Left ventricle myocardium superior (tissue), 1 donor: ENCODE data around the gene CCT5. TPM values are rescaled to one million over a fixed set of nuclear protein-coding genes. Genes with fewer than 3 reads are reported as not detected.
A peak's percentile ranks its signal among the peaks of the same experiment; 100 is the strongest.
"Not testable (repeated sequence)": the region's sequence is repeated elsewhere in the genome, so short reads cannot be mapped to it uniquely, and the experiment has no call there.

Experiments used
- ATAC-seq: fragments of 200-7000 bp; cut with Tn5 transposase; one replicate; pipeline ENCODE4 v1.9.1; 2020; ENCODE audit warnings: mild to moderate bottlenecking, moderate library complexity
- DNase-seq: peaks from one replicate; pipeline ENCODE4 v3.0.0-alpha.2; 2020
- intact Hi-C: fragments of 100-400 bp; cut with micrococcal nuclease; formaldehyde crosslinking; loops from one replicate; pipeline ENCODE4 v1.11.0; 2022
- total RNA-seq: library from RNA; stranded (reverse); fragmentation: NEBNext Ultra II Directional; extraction: Animal tissue kit (Norgen Biotek cat#: 25700); gene quantifications from one replicate; pipeline ENCODE4 v1.2.1, GENCODE V29; 2021
- donor health status: DM: no; HTN: yes; CAD: no; lungs with severe emphysema.

The CCT5 gene
- total RNA-seq, 1 donor from 2014 or later: 95.8 TPM

DNA sequence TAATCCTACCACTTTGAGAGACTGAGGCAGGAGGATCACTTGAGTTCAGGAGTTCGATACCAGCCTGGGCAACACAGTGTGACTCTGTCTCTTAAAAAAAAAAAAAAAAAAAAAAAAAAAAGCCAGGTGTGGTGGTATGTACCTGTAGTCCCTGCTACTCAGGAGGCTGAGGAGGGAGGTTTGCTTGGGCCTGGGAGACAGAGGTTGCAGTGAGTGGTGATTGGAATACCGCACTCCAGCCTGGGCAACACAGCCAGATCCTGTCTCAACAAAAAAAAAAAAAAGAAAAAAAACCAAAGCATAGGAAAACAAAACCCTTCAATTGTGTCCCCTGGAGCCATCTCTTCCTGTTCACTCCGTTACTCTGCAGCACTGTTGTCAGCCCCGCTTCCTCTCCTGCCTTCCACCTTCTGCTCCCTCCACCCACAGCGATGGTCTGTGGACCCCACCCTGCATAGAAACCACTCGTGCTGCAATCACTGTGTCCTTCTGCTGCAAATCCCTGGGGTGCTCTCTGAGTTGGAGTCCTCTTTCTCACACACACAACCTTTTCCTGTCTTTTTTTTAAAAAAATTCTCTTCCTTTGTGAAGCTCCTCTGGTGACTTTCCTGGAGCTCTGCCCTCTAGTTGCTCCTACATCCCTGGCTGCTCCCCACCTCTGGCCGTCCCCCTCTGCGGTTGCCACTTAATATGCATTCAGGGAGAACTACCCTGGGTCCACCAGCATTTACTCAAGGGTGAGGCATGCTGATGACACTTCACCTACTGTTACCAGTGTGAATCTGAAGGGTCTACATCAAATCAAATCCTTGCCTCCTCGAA, 22.2 kb downstream of the CCT5 start:
- intact Hi-C loops: no loop called here
- ATAC-seq: no peak
- no peak for DNase-seq

DNA sequence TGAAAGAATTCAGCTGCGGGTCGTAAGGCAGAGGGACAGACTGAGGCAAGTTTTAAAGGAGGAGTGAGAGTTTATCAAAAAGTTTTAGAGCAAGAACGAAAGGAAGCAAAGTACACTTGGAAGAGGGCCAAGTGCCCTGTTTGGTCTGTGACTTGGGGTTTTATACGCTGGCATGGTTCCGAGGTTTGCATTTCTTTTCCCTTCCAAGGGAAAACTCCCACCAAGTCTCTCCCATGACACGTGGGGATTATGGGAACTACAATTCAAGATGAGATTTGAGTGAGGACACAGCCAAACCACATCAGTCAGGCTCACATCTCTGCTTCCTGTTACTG, 22.8 kb downstream of the CCT5 start:
- intact Hi-C loops, DNase-seq, ATAC-seq: not testable (repeated sequence)

DNA sequence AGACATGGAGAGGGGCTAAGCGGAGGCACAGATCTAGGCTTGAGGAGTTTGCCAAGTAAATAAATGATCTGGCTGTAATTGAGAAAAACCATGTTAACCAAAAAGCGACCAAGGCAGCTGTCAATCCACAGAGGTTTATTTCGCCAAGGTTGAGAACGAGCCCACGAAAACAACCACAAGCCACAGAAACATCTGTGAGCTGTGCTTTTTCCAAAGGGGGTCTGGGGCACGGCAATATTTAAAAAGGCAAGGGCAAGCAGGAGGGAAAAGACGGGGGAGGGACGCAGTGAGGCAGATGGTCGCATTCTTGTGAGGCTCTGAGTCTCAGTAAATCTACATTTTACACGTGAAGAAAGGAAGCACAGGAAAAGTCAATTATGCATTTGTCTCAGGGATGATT, 25.4 kb downstream of the CCT5 start:
- ATAC-seq: no peak
- no peak for DNase-seq
- intact Hi-C loops: no loop called here

DNA sequence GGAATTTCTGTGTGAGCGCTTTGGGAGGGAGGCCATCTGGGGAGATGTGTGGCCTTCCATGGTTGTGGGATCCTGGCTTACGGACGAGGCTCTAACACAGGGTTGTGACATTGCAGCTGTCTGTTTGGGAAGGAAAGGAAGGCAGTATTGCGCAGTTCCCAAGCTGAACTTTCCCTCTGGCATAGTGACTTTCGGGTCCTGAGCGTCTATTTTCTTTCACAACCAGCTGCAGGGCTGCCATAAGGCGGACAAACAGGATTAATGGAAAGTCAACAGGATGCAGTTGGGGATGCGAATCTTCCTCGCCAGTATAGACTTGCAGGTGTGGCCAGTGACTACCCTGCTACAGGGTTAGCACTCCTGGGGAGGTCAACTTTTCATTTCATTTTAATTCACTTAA, 25.9 kb downstream of the CCT5 start:
- ATAC-seq (no peak), DNase-seq (no peak)
- intact Hi-C loops: no loop called here

DNA sequence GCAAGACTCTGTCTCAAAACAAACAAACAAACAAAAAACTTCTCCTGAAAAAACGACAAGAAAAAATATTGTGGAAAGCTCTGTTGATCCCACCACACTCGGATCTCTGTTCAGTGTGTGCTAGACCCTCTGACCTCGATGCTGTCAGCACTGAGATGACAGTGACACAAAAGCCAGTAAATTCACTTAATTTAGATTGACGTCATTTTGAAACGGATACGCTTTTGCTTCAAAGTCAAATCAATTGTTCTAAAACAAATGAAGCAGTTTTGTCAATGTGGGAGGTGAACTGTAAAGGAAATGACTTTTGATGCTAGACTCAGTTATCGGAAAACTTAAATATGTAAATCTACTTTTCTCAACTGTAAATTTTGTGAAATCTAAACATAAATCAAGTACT, 26.6 kb downstream of the CCT5 start:
- intact Hi-C loops: no loop called here
- no peak for ATAC-seq
- no peak for DNase-seq

DNA sequence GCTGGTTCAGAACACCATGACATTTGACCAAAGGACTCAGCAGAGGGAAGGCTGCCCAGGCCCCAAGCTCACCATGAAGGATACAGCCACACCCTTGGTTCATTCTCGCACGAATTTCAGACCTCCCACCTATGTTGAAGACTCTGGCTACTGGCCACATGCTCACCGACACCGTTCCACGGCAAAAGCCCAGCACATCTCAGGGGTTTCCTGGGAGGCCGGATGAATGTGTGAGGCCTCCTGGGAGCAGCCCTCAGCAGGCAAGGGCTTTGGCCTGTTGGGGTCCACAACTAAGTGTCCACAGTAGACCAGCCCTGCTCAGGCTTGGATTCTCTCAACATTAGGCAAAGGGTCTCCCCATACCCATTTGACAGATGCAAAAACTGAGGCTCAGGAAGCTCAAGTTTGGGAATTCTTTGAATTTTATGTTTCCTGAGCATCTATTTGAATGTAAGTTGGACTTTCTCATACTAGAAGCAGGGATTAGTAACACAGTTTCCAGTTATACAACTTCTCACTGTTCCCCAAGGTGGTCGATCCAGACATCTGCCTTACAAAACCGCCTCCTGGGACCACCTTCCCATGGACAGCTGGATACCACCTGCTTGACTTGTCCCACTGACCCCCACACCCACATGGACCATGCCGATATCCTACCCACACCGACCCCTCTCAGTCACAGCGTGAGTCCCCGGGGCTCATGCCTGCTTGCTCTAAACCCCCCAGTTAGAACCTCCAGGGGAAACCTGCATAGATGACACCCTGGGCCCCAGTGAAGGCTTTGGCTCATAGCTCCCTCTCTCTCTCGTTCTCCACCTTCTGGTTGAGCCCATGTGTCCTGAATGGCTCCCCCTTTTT, 27.9 kb downstream of the CCT5 start:
- ATAC-seq: no peak
- intact Hi-C loops: no loop called here

DNA sequence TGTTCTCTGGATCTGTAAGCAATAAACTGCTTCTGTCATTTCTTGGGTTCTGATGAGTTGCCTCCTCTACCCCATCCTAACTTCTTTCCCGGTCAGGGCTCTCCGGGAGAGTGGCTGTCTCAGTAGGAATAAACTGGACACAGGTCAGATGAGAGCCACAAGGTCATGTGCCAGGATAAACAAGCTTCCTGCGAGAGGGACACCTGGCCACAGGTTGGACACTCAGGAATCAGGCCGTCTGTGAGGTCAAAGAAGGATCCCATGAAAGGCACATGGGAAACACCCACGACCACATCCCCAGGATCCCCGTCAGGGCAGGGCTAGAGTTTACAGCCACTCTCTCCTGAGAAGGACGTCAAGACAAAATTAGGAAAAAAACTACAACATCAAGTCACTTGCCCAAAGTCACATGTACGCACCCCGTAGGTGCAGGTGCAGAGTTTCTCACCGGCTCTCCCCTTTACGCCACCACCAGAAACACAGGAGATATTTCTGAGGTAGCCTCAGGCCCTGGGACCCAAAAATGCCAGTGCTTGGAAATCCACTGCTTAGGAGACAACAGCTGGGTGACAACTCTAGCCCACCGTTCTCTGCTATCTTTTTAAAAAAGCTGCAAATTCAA, 28.7 kb downstream of the CCT5 start:
- DNase-seq (no peak), ATAC-seq (no peak)
- intact Hi-C loops: no loop called here

More for the DNA sequence above, 27.9 kb downstream of the CCT5 start:
- no peak for DNase-seq

DNA sequence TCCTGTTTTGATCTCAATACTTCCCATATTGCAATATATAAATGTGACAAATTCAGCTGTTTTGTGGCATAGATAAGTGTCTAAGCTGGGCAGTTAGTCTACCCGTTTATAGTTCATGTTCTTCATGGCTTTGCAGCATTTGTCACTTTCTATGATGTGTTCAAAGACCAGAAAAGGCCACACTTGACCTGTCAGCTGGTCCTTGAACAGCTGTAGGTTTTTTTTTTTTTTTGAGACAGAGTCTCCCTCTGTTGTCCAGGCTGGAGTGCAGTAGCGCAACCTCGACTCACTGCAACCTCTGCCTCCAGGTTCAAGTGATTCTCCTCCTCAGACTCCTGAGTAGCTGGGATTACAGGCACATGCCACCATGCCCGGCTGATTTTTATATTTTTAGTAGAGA, 29.2 kb downstream of the CCT5 start:
- intact Hi-C loops: no loop called here
- ATAC-seq (no peak), DNase-seq (no peak)

DNA sequence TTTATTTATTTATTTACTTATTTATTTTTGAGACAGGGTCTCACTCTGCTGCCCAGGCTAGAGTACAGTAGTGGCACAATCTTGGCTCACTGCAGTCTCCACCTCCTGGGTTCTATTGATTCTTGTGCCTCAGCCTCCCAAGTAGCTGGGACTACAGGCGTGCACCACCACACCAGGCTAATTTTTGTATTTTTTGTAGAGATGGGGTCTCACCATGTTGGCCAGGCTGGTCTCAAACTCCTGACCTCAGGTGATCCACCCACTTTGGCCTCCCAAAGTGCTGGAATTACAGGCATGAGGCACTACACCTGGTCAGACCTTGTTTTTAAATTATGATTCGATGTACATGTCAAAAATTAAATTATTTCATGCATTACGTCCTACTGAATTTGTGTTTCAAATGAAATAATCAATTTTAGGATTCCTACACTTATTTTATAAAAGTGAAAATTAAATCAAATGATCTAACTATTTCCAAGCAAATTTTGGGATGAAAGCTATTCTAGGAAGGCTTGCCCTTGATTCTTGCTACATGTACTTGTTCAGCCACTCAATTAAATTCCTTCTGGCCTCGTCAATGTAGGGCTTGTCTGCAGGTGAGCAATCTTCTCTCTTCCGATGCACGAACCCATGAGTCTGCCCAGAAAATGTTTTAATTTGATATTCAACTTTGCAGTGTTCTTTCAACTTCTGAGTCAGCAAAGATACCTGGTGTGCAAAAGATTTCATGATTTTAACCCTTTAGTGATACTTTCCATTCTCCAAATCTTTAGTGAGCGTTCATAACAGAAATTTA, 30.0 kb downstream of the CCT5 start:
- DNase-seq: no peak

DNA sequence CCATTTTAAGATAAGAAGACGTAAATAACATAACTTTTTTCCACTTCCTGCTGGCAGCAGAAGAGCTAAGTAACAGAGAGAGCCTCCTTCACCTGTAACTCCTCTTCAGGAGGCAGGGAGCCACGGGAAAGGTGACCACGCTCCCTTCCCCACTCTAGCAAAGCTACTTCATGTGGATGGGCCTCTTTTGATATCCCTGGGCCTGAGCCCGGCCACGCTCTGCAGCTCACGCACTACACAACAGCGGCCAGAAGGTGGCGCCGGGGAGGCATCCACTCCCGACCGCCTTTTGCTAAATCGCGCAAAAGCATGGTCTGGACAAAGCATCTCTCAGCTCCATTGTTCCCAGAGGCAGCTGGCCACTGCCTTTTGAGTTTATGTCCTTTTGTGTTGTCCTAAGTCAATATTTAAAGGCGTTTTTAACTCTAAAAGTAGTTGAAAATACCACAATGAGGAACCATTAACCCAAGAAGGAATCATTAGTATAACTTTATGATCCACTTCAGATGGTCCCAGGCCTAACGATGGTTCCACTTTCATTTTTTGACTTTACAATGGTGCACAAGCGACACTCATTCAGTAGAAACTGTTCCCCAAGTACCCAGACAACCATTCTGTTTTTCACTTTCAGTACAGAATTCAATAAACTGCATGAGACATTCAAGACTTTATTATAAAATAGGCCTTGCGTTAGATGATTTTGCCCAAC, 34.0 kb downstream of the CCT5 start:
- intact Hi-C loops: loop anchor here (5.0 kb wide), 1 partner anchor 133 kb away; no protein-coding TSS in a partner anchor
- DNase-seq (peak; percentile 91), ATAC-seq (peak; percentile 81)

More for the DNA sequence above, 30.0 kb downstream of the CCT5 start:
- no peak for ATAC-seq
- intact Hi-C loops: loop anchor here (5.0 kb wide), 1 partner anchor 137 kb away; no protein-coding TSS in a partner anchor

DNA sequence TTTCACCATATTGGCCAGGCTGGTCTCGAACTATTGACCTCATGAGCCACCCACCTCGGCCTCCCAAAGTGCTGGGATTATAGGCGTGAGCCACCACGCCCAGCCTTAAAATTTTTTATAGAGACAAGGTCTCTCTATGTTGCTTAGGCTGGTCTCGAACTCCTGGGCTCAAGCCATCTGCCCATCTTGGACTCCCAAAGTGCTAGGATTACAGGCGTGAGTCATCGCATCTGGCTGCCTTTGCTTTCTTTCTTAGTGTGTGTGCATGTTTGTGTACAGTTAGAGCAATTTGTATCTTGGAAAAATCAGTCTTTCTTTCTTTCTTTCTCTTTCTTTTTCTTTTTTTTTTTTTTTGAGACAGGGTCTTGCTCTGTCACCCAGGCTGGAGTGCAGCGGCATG, 35.3 kb downstream of the CCT5 start:
- DNase-seq, intact Hi-C loops, ATAC-seq: not testable (repeated sequence)

DNA sequence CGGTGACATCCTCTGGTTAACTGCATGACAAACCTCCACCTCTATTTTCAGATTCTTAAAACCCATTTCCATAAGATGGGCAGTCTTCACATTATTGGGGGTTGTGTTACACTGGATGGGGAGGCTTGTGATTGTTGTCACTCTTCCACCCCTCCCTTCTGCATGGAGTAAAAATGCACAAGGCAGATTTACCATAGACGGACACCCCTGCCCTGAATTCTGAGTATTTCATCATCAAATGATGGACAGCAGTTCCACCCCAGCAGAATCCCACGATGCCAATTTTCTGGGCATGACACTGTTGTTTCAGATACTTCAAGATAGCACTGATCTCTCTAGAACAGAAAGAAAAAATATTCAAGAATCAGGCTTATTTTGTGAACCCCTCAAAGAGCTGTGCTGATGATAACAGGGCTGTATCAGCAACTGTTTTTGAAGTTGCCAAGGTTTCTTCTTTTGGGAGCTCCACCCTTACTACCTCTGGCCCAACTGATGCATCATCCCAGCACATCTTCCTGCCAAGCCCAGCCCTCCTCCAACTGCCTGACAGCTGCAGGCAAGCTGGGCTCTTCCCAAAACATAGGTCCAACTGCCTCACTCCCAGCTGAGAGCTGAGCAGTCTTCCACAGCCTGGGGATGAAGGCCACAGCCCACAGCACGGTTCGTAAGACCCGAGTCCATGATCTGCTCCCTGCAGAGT, 36.2 kb downstream of the CCT5 start:
- ATAC-seq (peak; percentile 10), DNase-seq (peak; percentile 50)
- intact Hi-C loops: no loop called here

DNA sequence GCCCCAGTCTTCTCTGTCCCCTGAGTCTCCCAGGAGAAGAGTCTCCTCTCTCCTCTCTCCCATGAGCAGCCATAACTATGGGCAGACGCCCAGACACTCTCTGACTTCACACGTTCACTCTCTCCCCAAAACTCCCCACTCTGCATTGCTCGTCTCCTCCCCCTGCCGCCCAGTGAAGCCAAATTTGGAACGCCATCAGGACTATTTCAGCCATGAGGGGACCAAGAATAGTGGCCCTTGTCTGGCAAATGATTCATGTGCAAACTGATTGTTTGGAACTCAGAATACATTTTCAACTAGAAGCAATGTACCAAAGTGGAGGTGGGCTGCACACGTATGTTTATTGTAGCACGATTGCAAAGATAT, 36.8 kb downstream of the CCT5 start:
- intact Hi-C loops: no loop called here
- ATAC-seq: no peak

DNA sequence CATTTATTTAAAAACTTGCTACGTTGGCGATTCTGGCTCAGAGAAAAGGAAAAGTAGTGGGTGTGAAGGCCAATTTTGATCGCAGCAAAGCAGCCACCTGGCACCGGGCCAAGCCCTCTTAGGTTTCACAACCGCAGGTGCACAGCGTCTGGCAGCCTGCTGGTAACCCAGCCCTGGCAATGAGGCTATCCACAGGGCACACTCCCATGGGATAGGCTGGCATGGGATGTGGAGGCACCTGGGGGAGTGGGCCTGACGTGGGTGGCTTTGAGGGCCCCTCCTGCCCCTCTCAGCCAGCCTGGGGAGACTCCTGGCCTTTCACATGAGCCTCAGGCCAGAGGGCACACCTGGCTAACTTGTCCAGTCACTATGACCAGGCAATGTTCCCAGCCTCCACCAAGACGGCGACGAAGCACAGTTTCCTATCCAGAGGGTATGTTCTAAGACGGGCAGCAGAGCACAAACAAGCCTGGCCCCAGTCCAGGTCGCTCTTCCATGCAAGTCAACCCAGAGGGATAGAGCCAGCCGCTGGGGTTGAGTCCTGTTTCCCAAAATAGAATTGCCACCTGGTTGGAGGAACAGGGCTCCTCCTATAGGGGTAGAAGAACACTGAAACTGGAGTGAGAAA, 38.6 kb downstream of the CCT5 start:
- peak; percentile 84 for ATAC-seq
- DNase-seq: peak; percentile 89
- intact Hi-C loops: no loop called here

More for the DNA sequence above, 36.8 kb downstream of the CCT5 start:
- no peak for DNase-seq

DNA sequence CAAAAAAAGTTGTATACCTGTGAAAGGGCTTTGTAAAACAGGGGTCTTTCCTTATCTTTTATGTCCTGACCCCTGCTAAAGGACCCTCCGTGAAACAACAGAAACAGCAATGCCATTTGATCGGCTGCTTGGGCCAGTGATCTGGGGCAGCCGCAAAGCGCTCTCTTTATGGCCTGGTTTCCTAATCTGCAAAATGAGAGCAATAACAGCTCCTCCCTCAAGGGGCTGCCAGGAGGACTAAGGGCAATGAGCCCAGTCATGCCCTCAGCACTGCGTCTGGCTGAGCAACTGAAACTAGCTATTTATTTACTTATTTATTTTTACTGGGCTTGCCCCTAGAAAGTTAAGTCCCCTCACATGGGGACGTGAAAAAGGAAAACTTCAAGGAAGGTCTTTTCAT, 39.3 kb downstream of the CCT5 start:
- intact Hi-C loops: no loop called here
- DNase-seq: peak; percentile 45
- peak; percentile 86 for ATAC-seq

DNA sequence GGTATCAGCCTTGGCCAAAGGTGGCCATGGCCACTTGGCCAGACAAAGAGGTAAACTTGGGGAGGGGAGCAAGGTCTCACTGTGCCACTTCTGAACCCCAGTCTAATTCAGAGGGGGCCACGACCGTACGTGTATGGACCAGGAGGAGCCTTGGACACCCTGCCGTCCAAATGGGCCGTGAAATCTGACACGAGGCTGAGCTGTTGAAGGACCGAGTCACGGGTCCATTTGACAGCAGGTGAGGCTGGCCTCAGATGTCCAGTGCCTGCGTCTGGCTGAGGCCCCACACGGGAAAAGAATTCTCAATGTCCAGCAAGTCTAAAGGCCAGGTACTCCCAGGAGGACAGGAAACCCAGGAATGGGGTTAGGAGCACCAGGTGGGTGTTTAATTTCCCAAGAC, 39.9 kb downstream of the CCT5 start:
- ATAC-seq (no peak), DNase-seq (no peak)
- intact Hi-C loops: no loop called here

DNA sequence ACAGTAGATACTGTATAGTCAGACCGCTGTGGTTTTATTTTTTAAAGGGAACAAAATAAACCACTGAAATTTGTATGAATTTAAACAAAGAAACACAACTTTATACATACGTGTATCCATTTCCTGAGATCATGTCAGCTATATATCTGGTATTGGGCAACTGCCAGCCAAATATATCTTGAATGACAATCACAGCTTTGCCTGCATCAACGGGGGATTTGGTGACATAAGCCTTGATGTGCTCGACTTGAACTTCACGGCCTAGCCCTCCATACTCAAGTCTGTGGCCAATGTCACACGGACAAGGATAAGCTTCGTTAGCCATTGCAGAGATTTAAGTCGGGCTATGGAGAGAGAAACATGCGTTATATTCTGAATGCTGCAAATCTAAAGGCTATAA, 40.4 kb downstream of the CCT5 start:
- DNase-seq (no peak), ATAC-seq (no peak)
- intact Hi-C loops: no loop called here
